Erythroblast (primary cell): Measurements from ENCODE around the gene GNAZ.
"Not testable (repeated sequence)": the region's sequence is repeated elsewhere in the genome, so short reads cannot be mapped to it uniquely, and the experiment has no call there.

ENCODE experiments used
- GATA1 ChIP-seq: IDR thresholded peaks from 2 replicates; pipeline ENCODE4 v1.6.1; 2011; ENCODE audit warnings: low read depth, mild to moderate bottlenecking, control low read depth, low read length, moderate library complexity
- POLR2A ChIP-seq: IDR thresholded peaks from 2 replicates; pipeline ENCODE4 v1.6.1; 2011; ENCODE audit warnings: mild to moderate bottlenecking, low read length

DNA sequence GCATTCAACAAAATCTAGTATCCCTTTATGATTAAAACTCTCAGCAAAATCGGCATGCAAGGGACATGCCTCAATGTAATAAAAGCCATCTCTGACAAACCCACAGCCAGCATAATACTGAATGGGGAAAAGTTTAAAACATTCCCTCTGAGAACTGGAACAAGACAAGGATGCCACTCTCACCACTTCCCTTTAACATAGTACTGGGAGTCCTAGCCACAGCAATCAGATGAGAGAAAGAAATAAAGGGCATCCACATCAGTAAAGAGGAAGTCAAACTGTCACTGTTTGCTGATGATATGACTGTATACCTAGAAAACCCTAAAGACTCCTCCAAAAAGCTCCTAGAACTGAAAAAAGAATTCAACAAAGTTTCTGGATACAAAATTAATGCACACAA is 19.8 kb upstream of the GNAZ start:
- TF ChIP-seq POLR2A, GATA1: not testable (repeated sequence)
